ENCODE results near the gene RNF157. TPM values are rescaled to one million over a fixed set of nuclear protein-coding genes. Genes with fewer than 3 reads are reported as not detected.
A peak's percentile ranks its signal among the peaks of the same experiment; 100 is the strongest.

RNF157 gene
- total and polyA plus RNA-seq, 10 of the 15 experiments (the other 5 are each of a cell fraction or from before 2014, with no cell fraction given): 1.4 to 15.9 (median 9.6) TPM

- TF ChIP-seq BHLHE40 (IDR thresholded peaks at IDR 0.05; ENCODE audit: borderline replicate concordance in 1 of 2, low read depth in 2 of 2, low read length in 1 of 2) (peak; percentile 12 to 19; a peak in 1 of 4 replicates), RFX5 (IDR thresholded peaks at IDR 0.05; ENCODE audit: low read depth, low read length) (no peak), ZNF592 (IDR thresholded peaks at IDR 0.05) (peak; percentile 70), EGR1 (IDR thresholded peaks at IDR 0.05; ENCODE audit: borderline replicate concordance in 1 of 2, low read depth in 2 of 2, low read length in 2 of 2) (no peak), RCOR1 (conservative IDR thresholded peaks at IDR 0.05; ENCODE audit: low read depth, low read length) (0 out of 2 replicates have a peak, but pooled peaks have one; percentile 57), MEF2B (IDR thresholded peaks at IDR 0.05; ENCODE audit: partially characterized antibody, poor library complexity, severe bottlenecking) (no peak), NRF1 (conservative IDR thresholded peaks at IDR 0.05; ENCODE audit: low read depth, low read length) (no peak), ZBTB33 (IDR thresholded peaks at IDR 0.05) (no peak), E4F1 (IDR thresholded peaks at IDR 0.05; ENCODE audit: borderline replicate concordance, partially characterized antibody) (no peak), SMC3 (IDR thresholded peaks at IDR 0.05; ENCODE audit: borderline replicate concordance, low read length) (peak; percentile 100), HSF1 (IDR thresholded peaks at IDR 0.05; ENCODE audit: low read depth, low read length) (no peak), FOXM1 (IDR thresholded peaks at IDR 0.05; ENCODE audit: low read depth, low read length) (no peak), ATF3 (IDR thresholded peaks at IDR 0.05; ENCODE audit: borderline replicate concordance, extremely low read depth, low read depth, low read length) (no peak)
Observed at GRCh38 chr17:76278952-76279741, 38.9 kb upstream of the RNF157 start (continued).

Data from GM12878 (cell line).